ENCODE data around the gene AADACL4. TPM values are rescaled to one million over a fixed set of nuclear protein-coding genes. Genes with fewer than 3 reads are reported as not detected.

AADACL4 gene
- total and polyA plus RNA-seq, 9 of the 15 experiments (the other 6 are each of a cell fraction or from before 2014, with no cell fraction given) = not detected

DNA sequence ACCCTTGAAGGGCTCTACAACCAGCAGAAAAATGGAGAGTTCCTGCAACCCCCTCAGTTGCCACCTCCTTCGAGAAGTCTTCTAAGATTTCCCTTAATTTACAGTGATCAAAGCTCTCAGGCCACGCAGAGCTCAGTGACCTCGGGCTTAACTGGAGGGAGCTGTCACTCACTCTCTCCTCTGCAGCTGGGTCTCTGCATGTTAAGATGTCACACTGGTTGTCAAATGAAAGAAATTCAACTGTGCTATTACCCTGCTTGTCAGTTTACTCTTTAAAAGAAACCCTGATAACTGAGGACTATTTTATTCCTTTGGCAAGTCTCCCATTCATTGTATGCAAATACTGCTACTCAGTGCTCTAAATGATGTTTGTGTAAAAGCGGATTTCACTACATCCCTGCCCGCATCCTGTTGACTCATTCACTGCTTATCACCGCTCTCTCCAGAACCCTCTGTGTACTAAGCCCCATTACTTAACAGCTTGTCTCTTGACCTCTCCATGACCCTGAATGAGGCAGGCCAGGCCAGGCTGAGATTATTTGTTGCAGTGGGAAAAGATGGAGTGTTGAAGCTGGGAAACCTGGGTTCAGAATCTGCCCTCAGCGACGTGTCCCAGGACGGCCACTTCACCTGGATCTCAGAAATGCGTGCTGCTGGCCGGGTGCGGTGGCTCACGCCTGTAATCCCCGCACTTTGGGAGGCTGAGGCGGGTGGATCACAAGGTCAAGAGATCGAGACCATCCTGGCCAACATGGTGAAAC is 39.6 kb upstream of the AADACL4 start (continued):
- TF ChIP-seq, protein P1, sequence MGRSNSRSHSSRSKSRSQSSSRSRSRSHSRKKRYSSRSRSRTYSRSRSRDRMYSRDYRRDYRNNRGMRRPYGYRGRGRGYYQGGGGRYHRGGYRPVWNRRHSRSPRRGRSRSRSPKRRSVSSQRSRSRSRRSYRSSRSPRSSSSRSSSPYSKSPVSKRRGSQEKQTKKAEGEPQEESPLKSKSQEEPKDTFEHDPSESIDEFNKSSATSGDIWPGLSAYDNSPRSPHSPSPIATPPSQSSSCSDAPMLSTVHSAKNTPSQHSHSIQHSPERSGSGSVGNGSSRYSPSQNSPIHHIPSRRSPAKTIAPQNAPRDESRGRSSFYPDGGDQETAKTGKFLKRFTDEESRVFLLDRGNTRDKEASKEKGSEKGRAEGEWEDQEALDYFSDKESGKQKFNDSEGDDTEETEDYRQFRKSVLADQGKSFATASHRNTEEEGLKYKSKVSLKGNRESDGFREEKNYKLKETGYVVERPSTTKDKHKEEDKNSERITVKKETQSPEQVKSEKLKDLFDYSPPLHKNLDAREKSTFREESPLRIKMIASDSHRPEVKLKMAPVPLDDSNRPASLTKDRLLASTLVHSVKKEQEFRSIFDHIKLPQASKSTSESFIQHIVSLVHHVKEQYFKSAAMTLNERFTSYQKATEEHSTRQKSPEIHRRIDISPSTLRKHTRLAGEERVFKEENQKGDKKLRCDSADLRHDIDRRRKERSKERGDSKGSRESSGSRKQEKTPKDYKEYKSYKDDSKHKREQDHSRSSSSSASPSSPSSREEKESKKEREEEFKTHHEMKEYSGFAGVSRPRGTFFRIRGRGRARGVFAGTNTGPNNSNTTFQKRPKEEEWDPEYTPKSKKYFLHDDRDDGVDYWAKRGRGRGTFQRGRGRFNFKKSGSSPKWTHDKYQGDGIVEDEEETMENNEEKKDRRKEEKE (IDR thresholded peaks at IDR 0.05; ENCODE audit: borderline replicate concordance in 1 of 2, control insufficient read depth in 1 of 2, low read depth in 2 of 2, low read length in 1 of 2) = peak in 1 of 2 experiments; percentile 89; a peak in 2 of 4 replicates
- TF ChIP-seq C11orf30 (IDR thresholded peaks at IDR 0.05; ENCODE audit: low read depth) (peak; percentile 76), CXXC5 (CRISPR knock-in tag; IDR thresholded peaks at IDR 0.05) (peak; percentile 80), CBFB (CRISPR knock-in tag; IDR thresholded peaks at IDR 0.05) (0 out of 2 replicates have a peak, but pooled peaks have one; percentile 79)
- TF ChIP-seq, protein P2, sequence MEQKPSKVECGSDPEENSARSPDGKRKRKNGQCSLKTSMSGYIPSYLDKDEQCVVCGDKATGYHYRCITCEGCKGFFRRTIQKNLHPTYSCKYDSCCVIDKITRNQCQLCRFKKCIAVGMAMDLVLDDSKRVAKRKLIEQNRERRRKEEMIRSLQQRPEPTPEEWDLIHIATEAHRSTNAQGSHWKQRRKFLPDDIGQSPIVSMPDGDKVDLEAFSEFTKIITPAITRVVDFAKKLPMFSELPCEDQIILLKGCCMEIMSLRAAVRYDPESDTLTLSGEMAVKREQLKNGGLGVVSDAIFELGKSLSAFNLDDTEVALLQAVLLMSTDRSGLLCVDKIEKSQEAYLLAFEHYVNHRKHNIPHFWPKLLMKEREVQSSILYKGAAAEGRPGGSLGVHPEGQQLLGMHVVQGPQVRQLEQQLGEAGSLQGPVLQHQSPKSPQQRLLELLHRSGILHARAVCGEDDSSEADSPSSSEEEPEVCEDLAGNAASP (IDR thresholded peaks at IDR 0.05) = no peak
- TF ChIP-seq, protein P3, sequence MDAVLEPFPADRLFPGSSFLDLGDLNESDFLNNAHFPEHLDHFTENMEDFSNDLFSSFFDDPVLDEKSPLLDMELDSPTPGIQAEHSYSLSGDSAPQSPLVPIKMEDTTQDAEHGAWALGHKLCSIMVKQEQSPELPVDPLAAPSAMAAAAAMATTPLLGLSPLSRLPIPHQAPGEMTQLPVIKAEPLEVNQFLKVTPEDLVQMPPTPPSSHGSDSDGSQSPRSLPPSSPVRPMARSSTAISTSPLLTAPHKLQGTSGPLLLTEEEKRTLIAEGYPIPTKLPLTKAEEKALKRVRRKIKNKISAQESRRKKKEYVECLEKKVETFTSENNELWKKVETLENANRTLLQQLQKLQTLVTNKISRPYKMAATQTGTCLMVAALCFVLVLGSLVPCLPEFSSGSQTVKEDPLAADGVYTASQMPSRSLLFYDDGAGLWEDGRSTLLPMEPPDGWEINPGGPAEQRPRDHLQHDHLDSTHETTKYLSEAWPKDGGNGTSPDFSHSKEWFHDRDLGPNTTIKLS (IDR thresholded peaks at IDR 0.05; ENCODE audit: borderline replicate concordance, low read depth) = no peak; the same call in 1 of the 2 replicates

Measured in K562 (cell line).